Smooth muscle cell (in vitro differentiated cells): ENCODE measurements around the gene CAMK1. TPM values are rescaled to one million over a fixed set of nuclear protein-coding genes. Genes with fewer than 3 reads are reported as not detected.

Experiments used
- DNase-seq: peaks from one replicate; lab custom pipeline; 2025; ENCODE audit not compliant: unreplicated experiment; lab: John Stamatoyannopoulos, UW
- H2AFZ ChIP-seq: fragments of 200-600 bp; sonication (generic); 2 replicates; pipeline ENCODE4 v1.6.0; 2016; ENCODE audit warnings: antibody characterized with exemption, low read depth, mild to moderate bottlenecking
- H3F3A ChIP-seq: fragments of 200-600 bp; sonication (generic); 2 replicates; pipeline ENCODE4 v1.6.0; 2017; ENCODE audit warnings: antibody characterized with exemption, low read depth
- H3K27ac ChIP-seq: fragments of 200-600 bp; sonication (generic); 2 replicates; pipeline ENCODE4 v1.5.1; 2016; ENCODE audit warnings: low read depth, mild to moderate bottlenecking
- H3K27me3 ChIP-seq: fragments of 200-600 bp; sonication (generic); 2 replicates; pipeline ENCODE4 v1.6.1; 2016; ENCODE audit warnings: low read depth, mild to moderate bottlenecking
- H3K36me3 ChIP-seq: fragments of 200-600 bp; sonication (generic); 2 replicates; pipeline ENCODE4 v1.5.1; 2016; ENCODE audit warnings: low read depth
- H3K4me1 ChIP-seq: fragments of 200-600 bp; sonication (generic); 2 replicates; pipeline ENCODE4 v1.5.1; 2016; ENCODE audit warnings: low read depth
- H3K4me2 ChIP-seq: fragments of 200-600 bp; sonication (generic); 2 replicates; pipeline ENCODE4 v1.6.0; 2016; ENCODE audit warnings: mild to moderate bottlenecking
- H3K4me3 ChIP-seq: fragments of 200-600 bp; sonication (generic); 2 replicates; pipeline ENCODE4 v1.5.1; 2016; ENCODE audit warnings: mild to moderate bottlenecking
- H3K79me2 ChIP-seq: fragments of 200-600 bp; sonication (generic); 2 replicates; pipeline ENCODE4 v1.6.0; 2016; ENCODE audit warnings: low read depth, mild to moderate bottlenecking
- H3K9ac ChIP-seq: fragments of 200-600 bp; sonication (generic); 2 replicates; pipeline ENCODE4 v1.6.0; 2016; ENCODE audit warnings: low read depth
- H3K9me3 ChIP-seq: fragments of 200-600 bp; sonication (generic); replicated peaks from 2 replicates; pipeline ENCODE4 v1.5.1; 2016; ENCODE audit warnings: low read depth
- H4K20me1 ChIP-seq: fragments of 200-600 bp; sonication (generic); 2 replicates; pipeline ENCODE4 v1.6.0; 2016; ENCODE audit warnings: low read depth
- CTCF ChIP-seq: fragments of 200-600 bp; sonication (generic); IDR thresholded peaks from 2 replicates; pipeline ENCODE4 v1.5.1; 2017; ENCODE audit warnings: borderline replicate concordance, mild to moderate bottlenecking, antibody characterized with exemption; ENCODE audit not compliant: insufficient read depth, poor library complexity, severe bottlenecking
- whole genome bisulfite sequencing: methylation state at CpG from one replicate; pipeline ENCODE4 v1.1.7; 2016; ENCODE audit warnings: low lambda C conversion rate; 5-methylcytosine and 5-hydroxymethylcytosine counted together
- polyA plus RNA-seq: library from polyadenylated mRNA; unstranded; fragments of >200 nt; fragmentation: Nextera tagmentation; extraction: Ambion mirVana; gene quantifications from 2 replicates; pipeline ENCODE4 v1.2.1, GENCODE V29; 2016
- total RNA-seq: library from RNA; depleted of rRNA; stranded (reverse); fragments of >200 nt; gene quantifications from 2 replicates; pipeline ENCODE4 v1.2.3, GENCODE V29; 2014

CAMK1 gene
- total and polyA plus RNA-seq, 2 experiments from 2014 or later: 6.3 to 6.4 TPM

- no peaks in the 10 kb centered on the region for H3F3A ChIP-seq
- no peaks in the 10 kb centered on the region for H3K79me2 ChIP-seq
- WGBS: 95% methylated on average over 3 of the region's 6 CpGs
- no peak overlapping the region for H2AFZ ChIP-seq
- no peak overlapping the region for H3K27ac ChIP-seq
- H3K4me2 ChIP-seq: no peak overlapping the region
- no peaks in the 10 kb centered on the region for H4K20me1 ChIP-seq
- H3K9me3 ChIP-seq: no peaks in the 10 kb centered on the region
- DNase-seq: no peak
- no peaks in the 10 kb centered on the region for H3K36me3 ChIP-seq
- H3K4me3 ChIP-seq: no peak overlapping the region
- H3K9ac ChIP-seq: no peak overlapping the region
- H3K27me3 ChIP-seq: no peaks in the 10 kb centered on the region
- no peak for TF ChIP-seq CTCF
- H3K4me1 ChIP-seq: peaks cover 4% of the 10 kb centered on the region
These were observed 1.5 kb downstream of the CAMK1 start for GRCh38 chr3:9768141-9768775.

- Histone ChIP-seq H3K79me2 (no peaks in the 10 kb centered on the region), H3K27me3 (no peaks in the 10 kb centered on the region), H3K9ac (no peak overlapping the region), H4K20me1 (no peaks in the 10 kb centered on the region), H3K4me2 (no peak overlapping the region), H3K27ac (no peak overlapping the region), H3F3A (no peaks in the 10 kb centered on the region), H2AFZ (no peak overlapping the region), H3K36me3 (no peaks in the 10 kb centered on the region), H3K4me3 (no peak overlapping the region), H3K9me3 (no peaks in the 10 kb centered on the region), H3K4me1 (peaks cover 4% of the 10 kb centered on the region)
- DNase-seq: no peak
- TF ChIP-seq CTCF: no peak
- 86% methylated on average over 7 of the region's 7 CpGs for WGBS
These were observed 2.3 kb downstream of the CAMK1 start for GRCh38 chr3:9767418-9767817.

GRCh38 chr3:9765865-9766264 lies 3.9 kb downstream of the CAMK1 start:
- H2AFZ ChIP-seq: no peak overlapping the region
- WGBS: 87% methylated on average over 4 of the region's 4 CpGs

More at GRCh38 chr3:9765865-9766264, 3.9 kb downstream of the CAMK1 start:
- Histone ChIP-seq H3F3A (no peaks in the 10 kb centered on the region), H4K20me1 (no peaks in the 10 kb centered on the region), H3K9ac (no peak overlapping the region), H3K27ac (no peak overlapping the region), H3K4me1 (peaks cover 4% of the 10 kb centered on the region), H3K9me3 (no peaks in the 10 kb centered on the region), H3K4me3 (no peak overlapping the region), H3K79me2 (no peaks in the 10 kb centered on the region), H3K36me3 (no peaks in the 10 kb centered on the region), H3K27me3 (no peaks in the 10 kb centered on the region), H3K4me2 (no peak overlapping the region)
- no peak for TF ChIP-seq CTCF
- DNase-seq: no peak
